Prostate gland (tissue), 2 donors: ENCODE data around the gene TNFRSF13B.

Source experiments
- CTCF ChIP-seq, 4 experiments: fragments of 200-600 bp in 2 of 4; fragments of 450-650 bp in 2 of 4; sonication (generic) in 2 of 4; IDR thresholded peaks; 1 replicate in 3 of 4; 2 replicates in 1 of 4; pipeline ENCODE4 v1.5.1; 2016 to 2019; ENCODE audit warnings: antibody characterized with exemption in 4 of 4, mild to moderate bottlenecking in 2 of 4, moderate library complexity in 2 of 4
- POLR2A ChIP-seq: fragments of 450-650 bp; IDR thresholded peaks from one replicate; pipeline ENCODE4 v1.6.1; 2016; ENCODE audit warnings: antibody characterized with exemption, mild to moderate bottlenecking

GRCh38 chr17:16932156-16932555 lies 39.8 kb downstream of the TNFRSF13B start:
- no peak for TF ChIP-seq CTCF (IDR thresholded peaks at IDR 0.05)
- no peak for TF ChIP-seq POLR2A
